MM.1S (cell line): ENCODE results near the gene MAD2L1BP.

ENCODE experiments used
- CTCF ChIP-seq: fragments of 300-600 bp; sonication (generic); IDR thresholded peaks from 2 replicates; pipeline ENCODE4 v1.5.1; 2016; ENCODE audit warnings: antibody characterized with exemption, low read length, mixed read lengths
- EZH2 ChIP-seq: fragments of 300-600 bp; sonication (generic); optimal IDR thresholded peaks from 2 replicates; pipeline ENCODE3; 2017; ENCODE audit warnings: low read depth, mild to moderate bottlenecking, antibody characterized with exemption, low read length, mixed read lengths

GRCh38 chr6:43621836-43622180 lies 13.8 kb upstream of the MAD2L1BP start:
- TF ChIP-seq CTCF (no peak), EZH2 (no peak)
